Fibroblast of villous mesenchyme (primary cell): ENCODE results near the gene OSBPL3. TPM values are rescaled to one million over a fixed set of nuclear protein-coding genes. Genes with fewer than 3 reads are reported as not detected.

ENCODE experiments used
- DNase-seq: peaks from one replicate; pipeline ENCODE4 v3.0.0-alpha.2; 2010; ENCODE audit warnings: low read depth
- H3K4me3 ChIP-seq: 2 replicates; pipeline ENCODE4 v1.5.1; 2011; ENCODE audit warnings: low read depth, mild to moderate bottlenecking, low read length
- CTCF ChIP-seq: IDR thresholded peaks from 2 replicates; pipeline ENCODE4 v1.5.1; 2012; ENCODE audit warnings: low read depth, mild to moderate bottlenecking, low read length; ENCODE audit not compliant: insufficient read depth
- total RNA-seq: library from RNA; depleted of rRNA; stranded (reverse); fragments of >200 nt; gene quantifications from 2 replicates; pipeline ENCODE4 v1.2.3, GENCODE V29; 2012

OSBPL3 gene
- total RNA-seq, 1 donor, result 39.3 TPM

DNA sequence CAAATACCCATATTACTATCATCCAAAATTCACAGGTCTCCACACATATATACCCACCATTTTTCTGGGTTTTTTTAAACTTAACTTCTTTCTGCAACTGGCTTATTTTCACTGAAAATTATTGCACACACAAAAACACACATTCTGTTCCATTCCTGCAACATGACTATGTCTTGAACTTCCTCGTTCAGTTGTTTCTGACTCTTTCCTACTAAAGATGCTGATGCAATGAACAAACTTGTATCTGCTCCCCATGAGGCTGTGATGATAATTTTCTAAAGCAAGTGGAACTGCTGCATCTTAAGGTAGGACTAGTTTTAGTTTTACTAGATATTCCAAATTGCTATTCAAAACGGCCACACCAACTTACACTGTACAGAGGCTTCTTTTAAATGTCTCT is 77.7 kb downstream of the OSBPL3 start:
- no peak for DNase-seq
- TF ChIP-seq CTCF, result no peak
- H3K4me3 ChIP-seq, result no peak overlapping the region

DNA sequence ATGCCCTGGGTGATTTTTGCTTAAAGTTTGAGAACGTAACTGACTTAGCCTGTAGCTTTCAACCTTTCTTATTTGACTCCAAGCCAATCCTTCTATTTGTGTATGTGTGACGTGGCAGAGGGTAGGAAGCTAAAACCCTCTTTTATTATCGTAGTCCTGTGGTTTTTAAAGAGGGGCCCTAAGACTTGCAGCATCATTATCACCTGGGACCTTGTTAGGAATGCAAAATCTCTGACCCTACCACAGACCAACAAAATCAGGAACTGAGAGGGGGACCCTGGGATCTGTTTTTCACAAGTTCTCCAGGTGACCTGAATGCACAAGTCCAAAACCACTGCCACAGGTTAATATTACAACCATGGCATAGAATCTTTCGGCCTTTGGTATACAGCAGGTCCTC is 80.1 kb downstream of the OSBPL3 start:
- no peak for TF ChIP-seq CTCF
- DNase-seq, result no peak
- H3K4me3 ChIP-seq, result no peak overlapping the region

DNA sequence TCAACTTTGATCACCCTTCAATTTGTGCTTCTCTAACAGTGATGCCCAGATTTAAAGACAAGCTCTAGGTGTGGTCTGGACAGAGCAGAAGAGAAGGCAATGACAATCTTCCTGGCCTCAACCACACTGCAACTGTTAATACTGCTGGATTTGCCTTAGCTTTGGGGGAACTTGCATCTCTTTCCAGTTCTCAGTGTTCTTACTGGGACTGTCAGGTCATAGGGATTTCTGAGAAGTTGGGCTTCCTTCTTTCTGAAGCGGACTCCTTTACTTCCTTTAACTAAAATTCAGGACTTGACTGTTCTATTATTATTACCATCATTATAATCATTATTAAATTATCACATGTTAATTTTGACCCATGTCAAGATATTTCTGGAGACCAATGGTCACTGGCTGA is 80.8 kb downstream of the OSBPL3 start:
- no peak overlapping the region for H3K4me3 ChIP-seq
- no peak for DNase-seq
- TF ChIP-seq CTCF, result no peak

GRCh38 chr7:24898691-24899090 is 81.3 kb downstream of the OSBPL3 start:
- no peak for TF ChIP-seq CTCF
- DNase-seq, result no peak
- H3K4me3 ChIP-seq, result no peak overlapping the region

DNA sequence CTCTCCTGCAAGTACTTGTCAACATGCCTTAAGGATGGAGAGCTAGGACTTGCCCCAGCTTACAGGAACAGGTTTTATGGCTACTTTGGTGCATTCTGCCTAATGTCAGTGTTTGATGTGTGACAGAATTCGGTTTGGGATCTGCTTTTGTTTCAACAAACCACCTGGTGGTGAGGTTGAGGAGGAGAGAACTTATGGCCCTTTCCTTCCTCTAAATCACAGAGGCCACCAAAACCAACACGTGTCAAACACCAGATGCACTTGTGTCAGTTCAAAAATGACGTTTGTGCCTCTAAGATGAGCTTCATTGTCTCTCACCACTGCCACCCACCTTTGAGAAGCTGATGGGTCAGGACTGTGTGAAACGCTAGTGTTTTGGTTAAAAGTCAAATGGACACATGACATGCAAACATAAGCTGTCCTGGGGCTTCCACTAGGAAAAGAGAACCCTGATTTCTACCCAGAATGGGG is 83.9 kb downstream of the OSBPL3 start:
- DNase-seq, result no peak
- no peak overlapping the region for H3K4me3 ChIP-seq
- no peak for TF ChIP-seq CTCF

- TF ChIP-seq CTCF, result peak; percentile 56
- H3K4me3 ChIP-seq, result no peak overlapping the region
- no peak for DNase-seq
These were observed 85.4 kb downstream of the OSBPL3 start for GRCh38 chr7:24894429-24895221.
